Breast epithelium (tissue), 4 donors: ENCODE results near the gene SGSH. TPM values are rescaled to one million over a fixed set of nuclear protein-coding genes. Genes with fewer than 3 reads are reported as not detected.

Experiments used
- DNase-seq, 2 donors: peaks; one replicate each; pipeline ENCODE4 v3.0.0-alpha.2; 2019; ENCODE audit warnings: low spot score in 2 of 2
- H3K27ac ChIP-seq, 2 donors: fragments of 200-600 bp; sonication (generic) in 1 of 2; one replicate each; pipeline ENCODE4 v1.5.1; 2016 to 2019; ENCODE audit warnings: mild to moderate bottlenecking in 1 of 2
- H3K27me3 ChIP-seq, 2 donors: fragments of 200-600 bp; sonication (generic) in 1 of 2; one replicate each; pipeline versions ENCODE4 v1.5.1 to v1.6.0; 2017 to 2019; ENCODE audit warnings: control low read depth in 1 of 2, mild to moderate bottlenecking in 1 of 2
- H3K36me3 ChIP-seq: fragments of 200-600 bp; one replicate; pipeline ENCODE4 v1.5.1; 2019
- H3K4me1 ChIP-seq, 2 donors: fragments of 200-600 bp; sonication (generic); one replicate each; pipeline ENCODE4 v1.5.1; 2016 to 2019; ENCODE audit warnings: control low read depth in 1 of 2
- H3K4me3 ChIP-seq, 3 donors: fragments of 200-600 bp; sonication (generic); 1 replicate in 2 of 3; 2 replicates in 1 of 3; pipeline ENCODE4 v1.5.1; 2016 to 2019; ENCODE audit warnings: mild to moderate bottlenecking in 3 of 3, moderate library complexity in 2 of 3
- H3K9me3 ChIP-seq, 2 donors: fragments of 200-600 bp; sonication (generic) in 1 of 2; one replicate each; pipeline ENCODE4 v1.5.1; 2016 to 2019; ENCODE audit warnings: control low read depth in 1 of 2
- POLR2A ChIP-seq: fragments of 450-650 bp; IDR thresholded peaks from one replicate; pipeline ENCODE4 v1.6.1; 2016; ENCODE audit warnings: antibody characterized with exemption, mild to moderate bottlenecking, moderate library complexity
- POLR2AphosphoS5 ChIP-seq, 3 donors: sonication (generic); formaldehyde crosslinking; IDR thresholded peaks; one replicate each; pipeline ENCODE4 v1.6.1; 2017; ENCODE audit warnings: antibody characterized with exemption in 3 of 3
- intact Hi-C: fragments of 100-400 bp; cut with DNase I; formaldehyde crosslinking; loops from one replicate; pipeline ENCODE4 v1.15.1; 2023; ENCODE audit warnings: low total_unique reads
- total RNA-seq, 3 donors: library from RNA; depleted of rRNA; stranded (reverse); fragments of >200 nt; gene quantifications; one replicate each; pipeline ENCODE4 v1.1.0, GENCODE V29; 2016
- TF ChIP-seq, protein P1 (sequence below), 3 donors: fragments of 450-650 bp; IDR thresholded peaks; one replicate each; pipeline ENCODE4 v1.5.1; 2016 to 2017; ENCODE audit warnings: antibody characterized with exemption in 3 of 3, mild to moderate bottlenecking in 3 of 3, moderate library complexity in 3 of 3

SGSH gene
- 10 to 100 TPM; 28.3 to 38.1 (median 32.1) TPM for total RNA-seq

DNA sequence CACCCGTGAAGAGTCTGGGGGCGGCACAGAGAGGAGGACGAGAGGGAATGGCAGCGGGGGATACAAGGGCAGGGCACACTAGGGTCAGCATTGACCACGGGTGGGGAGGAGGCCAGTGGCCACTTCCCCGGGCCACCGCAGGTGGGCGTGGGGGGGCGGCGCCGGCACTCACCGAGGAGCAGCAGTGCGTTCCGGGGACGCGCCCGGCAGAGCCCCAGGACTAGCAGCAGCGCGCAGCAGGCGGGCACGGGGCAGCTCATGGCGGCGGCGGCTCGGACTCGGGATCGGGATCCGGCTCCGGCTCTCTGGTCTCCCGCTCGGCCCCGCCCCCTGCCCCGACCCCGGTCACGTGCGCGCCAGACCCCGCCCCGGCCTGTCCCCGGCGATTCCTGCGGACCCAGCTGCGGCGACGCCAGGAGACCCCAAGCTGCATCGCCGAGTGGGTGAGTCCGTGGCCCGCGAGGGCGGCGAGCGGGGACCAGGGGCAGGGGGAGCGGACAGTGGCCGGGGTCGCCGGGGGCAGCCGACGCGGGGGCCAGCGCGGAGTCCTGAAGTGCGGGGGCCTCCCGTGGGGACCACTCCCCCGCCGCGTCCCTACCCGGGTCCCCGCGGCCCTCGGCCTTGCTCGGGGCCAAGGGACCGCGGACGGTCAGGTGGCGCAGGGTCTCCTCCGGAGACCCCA is at the start of gene SGSH, which contains the start of gene SLC26A11:
Gene SGSH (minus strand): TSS at position 280 of the 682 bp plus-strand sequence. CDS start 20 bp downstream, at position 260.
Gene SLC26A11 (plus strand): TSS at position 374 of the 682 bp plus-strand sequence. CDS start 1,134 bp downstream, outside the sequence.
- TF ChIP-seq POLR2A (no peak), POLR2AphosphoS5 (IDR thresholded peaks at IDR 0.05) (peak in 1 of 3 donors; percentile 48)
- intact Hi-C loops = no loop called here
- peaks cover 0 to 6% of the 10 kb centered on the region in 2 donors for H3K4me1 ChIP-seq
- H3K27ac ChIP-seq = peak within 1 kb of the TSS; percentile 95 to 99
- no peaks in the 10 kb centered on the region for H3K36me3 ChIP-seq
- H3K4me3 ChIP-seq = peak within 1 kb of the TSS; percentile 75 to 99 (median 96)
- DNase-seq = peak; percentile 67 to 86
- H3K27me3 ChIP-seq = no peaks in the 10 kb centered on the region
- no peaks in the 10 kb centered on the region for H3K9me3 ChIP-seq

DNA sequence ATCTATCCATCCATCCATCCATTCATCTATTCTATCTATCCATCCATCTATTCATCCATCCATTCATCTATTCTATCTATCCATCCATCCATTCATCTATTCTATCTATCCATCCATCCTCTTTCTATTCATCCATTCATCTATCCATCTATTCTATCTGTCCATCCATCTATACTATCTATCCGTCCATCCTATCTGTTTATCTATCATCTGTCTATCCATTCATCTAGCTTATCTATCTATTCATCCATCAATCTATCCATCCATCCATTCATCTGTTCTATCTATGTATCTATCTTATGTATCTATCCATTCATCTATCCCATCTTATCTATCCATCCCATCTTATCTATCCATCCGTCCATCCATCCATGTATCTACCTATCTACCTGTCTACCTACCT is 49.3 kb upstream of the SGSH start:
- no peaks in the 10 kb centered on the region for H3K9me3 ChIP-seq
- H3K27ac ChIP-seq = no peak overlapping the region
- intact Hi-C loops = no loop called here

DNA sequence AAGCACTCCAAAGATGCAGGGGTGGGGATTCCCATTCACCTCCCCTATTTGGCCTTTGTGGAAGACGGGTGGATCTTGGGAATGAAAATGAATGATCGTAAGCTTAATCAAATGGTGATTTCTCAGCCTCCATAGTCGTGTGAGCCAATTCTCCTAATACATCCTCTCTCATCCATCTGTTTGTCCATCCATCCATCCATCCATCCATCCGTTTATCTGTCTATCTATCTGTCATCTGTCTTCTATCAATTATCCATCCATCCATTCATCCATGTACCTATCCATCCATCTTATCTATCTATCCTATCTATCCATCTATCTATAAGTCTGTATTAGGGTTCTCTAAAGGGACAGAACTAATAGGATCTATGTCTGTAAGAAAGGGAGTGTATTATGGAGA is 48.3 kb upstream of the SGSH start:
- H3K27ac ChIP-seq = no peak overlapping the region
- no peaks in the 10 kb centered on the region for H3K27me3 ChIP-seq
- no peak for DNase-seq
- intact Hi-C loops = no loop called here
- no peak overlapping the region for H3K4me3 ChIP-seq
- TF ChIP-seq, protein P1, sequence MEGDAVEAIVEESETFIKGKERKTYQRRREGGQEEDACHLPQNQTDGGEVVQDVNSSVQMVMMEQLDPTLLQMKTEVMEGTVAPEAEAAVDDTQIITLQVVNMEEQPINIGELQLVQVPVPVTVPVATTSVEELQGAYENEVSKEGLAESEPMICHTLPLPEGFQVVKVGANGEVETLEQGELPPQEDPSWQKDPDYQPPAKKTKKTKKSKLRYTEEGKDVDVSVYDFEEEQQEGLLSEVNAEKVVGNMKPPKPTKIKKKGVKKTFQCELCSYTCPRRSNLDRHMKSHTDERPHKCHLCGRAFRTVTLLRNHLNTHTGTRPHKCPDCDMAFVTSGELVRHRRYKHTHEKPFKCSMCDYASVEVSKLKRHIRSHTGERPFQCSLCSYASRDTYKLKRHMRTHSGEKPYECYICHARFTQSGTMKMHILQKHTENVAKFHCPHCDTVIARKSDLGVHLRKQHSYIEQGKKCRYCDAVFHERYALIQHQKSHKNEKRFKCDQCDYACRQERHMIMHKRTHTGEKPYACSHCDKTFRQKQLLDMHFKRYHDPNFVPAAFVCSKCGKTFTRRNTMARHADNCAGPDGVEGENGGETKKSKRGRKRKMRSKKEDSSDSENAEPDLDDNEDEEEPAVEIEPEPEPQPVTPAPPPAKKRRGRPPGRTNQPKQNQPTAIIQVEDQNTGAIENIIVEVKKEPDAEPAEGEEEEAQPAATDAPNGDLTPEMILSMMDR (IDR thresholded peaks at IDR 0.05) = no peak
- TF ChIP-seq POLR2A (no peak), POLR2AphosphoS5 (IDR thresholded peaks at IDR 0.05) (no peak)
- H3K9me3 ChIP-seq = no peaks in the 10 kb centered on the region
- no peaks in the 10 kb centered on the region for H3K36me3 ChIP-seq
- peaks cover 4 to 5% of the 10 kb centered on the region in 2 donors for H3K4me1 ChIP-seq

More for the DNA sequence above, 49.3 kb upstream of the SGSH start:
- DNase-seq = no peak
- TF ChIP-seq, protein P1 (IDR thresholded peaks at IDR 0.05) = no peak
- TF ChIP-seq POLR2A (no peak), POLR2AphosphoS5 (IDR thresholded peaks at IDR 0.05) (no peak)
- no peaks in the 10 kb centered on the region for H3K27me3 ChIP-seq
- H3K4me3 ChIP-seq = no peak overlapping the region
- no peaks in the 10 kb centered on the region for H3K36me3 ChIP-seq
- no peaks in the 10 kb centered on the region for H3K4me1 ChIP-seq

DNA sequence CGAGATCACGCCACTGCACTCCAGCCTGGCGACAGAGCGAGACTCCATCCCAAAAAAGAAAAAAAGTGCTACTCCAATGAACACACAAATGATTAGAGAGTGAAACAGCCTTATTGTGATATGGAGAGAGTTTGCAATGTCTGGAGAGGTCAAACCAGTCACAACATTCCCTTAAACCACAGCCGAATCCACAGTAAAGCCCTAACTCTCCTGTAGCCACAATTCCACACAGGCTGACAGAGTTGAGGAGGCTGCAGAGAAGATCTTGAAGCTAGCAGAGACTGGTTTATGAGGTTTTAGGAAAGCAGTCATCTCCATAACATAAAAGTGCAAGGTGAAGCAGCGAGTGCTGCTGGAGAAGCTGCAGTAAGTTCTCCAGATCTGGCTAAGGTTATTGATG is 47.3 kb upstream of the SGSH start:
- intact Hi-C loops = no loop called here
- no peaks in the 10 kb centered on the region for H3K9me3 ChIP-seq
- no peak overlapping the region for H3K4me3 ChIP-seq
- no peak for DNase-seq
- peaks cover 11 to 14% of the 10 kb centered on the region in 2 donors for H3K4me1 ChIP-seq
- no peak overlapping the region for H3K27ac ChIP-seq
- TF ChIP-seq POLR2AphosphoS5 (IDR thresholded peaks at IDR 0.05) (no peak), POLR2A (no peak)
- TF ChIP-seq, protein P1 (IDR thresholded peaks at IDR 0.05) = no peak
- no peaks in the 10 kb centered on the region for H3K27me3 ChIP-seq
- H3K36me3 ChIP-seq = no peaks in the 10 kb centered on the region

DNA sequence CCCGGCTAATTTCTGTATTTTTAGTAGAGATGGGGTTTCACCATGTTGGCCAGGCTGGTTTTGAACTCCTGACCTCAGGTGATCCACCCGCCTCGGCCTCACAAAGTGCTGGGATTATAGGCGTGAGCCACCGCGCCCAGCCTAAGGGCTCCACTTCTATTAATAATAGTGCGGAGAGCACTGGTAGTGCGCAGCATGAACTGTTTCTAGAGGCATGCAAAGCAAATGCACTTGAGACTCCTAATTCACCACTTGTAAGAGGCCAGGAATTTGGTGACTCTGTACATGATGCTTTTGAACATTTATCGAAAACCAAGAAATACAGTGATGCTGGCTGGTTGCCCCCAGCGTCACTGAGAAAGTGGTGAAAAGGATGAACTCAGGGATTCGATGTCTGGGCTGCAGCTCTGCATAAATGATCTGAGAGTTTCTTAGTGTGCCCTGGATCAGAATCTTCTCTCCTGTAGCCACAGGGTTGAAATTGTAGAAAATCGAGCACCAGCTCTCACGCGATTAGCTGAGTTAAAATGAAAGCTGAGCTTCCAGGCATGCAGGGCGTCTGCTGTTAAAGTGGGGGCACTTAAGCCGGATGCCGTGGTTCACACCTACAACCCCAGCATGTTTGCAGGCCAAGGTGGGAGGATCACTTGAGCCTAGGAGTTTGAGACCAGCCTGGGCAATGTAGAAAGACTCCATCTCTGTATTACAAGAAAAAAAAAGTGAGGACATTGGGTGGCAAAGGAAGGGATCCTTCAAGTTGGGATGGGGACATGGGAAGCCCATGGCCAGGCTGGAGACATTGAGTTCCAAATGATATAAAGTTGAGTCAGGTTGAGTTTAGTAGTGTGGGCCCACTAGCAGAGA is 45.3 kb upstream of the SGSH start:
- TF ChIP-seq, protein P1 (IDR thresholded peaks at IDR 0.05) = no peak
- TF ChIP-seq POLR2AphosphoS5 (IDR thresholded peaks at IDR 0.05) (no peak), POLR2A (no peak)
- no peaks in the 10 kb centered on the region for H3K27me3 ChIP-seq
- no peak for DNase-seq
- H3K9me3 ChIP-seq = no peaks in the 10 kb centered on the region
- H3K36me3 ChIP-seq = no peaks in the 10 kb centered on the region
- H3K27ac ChIP-seq = no peak overlapping the region
- H3K4me1 ChIP-seq = peaks cover 11 to 16% of the 10 kb centered on the region in 2 donors
- no peak overlapping the region for H3K4me3 ChIP-seq
- intact Hi-C loops = no loop called here
